Neural progenitor cell (in vitro differentiated cells): ENCODE results near the gene RASGRP3. TPM values are rescaled to one million over a fixed set of nuclear protein-coding genes. Genes with fewer than 3 reads are reported as not detected.

Experiments used
- DNase-seq: peaks from one replicate; pipeline ENCODE4 v3.0.0-alpha.2; 2016; ENCODE audit warnings: low spot score
- H2AFZ ChIP-seq: fragments of 200-600 bp; sonication (generic); replicated peaks from 2 replicates; pipeline ENCODE4 v1.6.1; 2016; ENCODE audit warnings: antibody characterized with exemption
- H3F3A ChIP-seq: fragments of 200-600 bp; sonication (generic); 2 replicates; pipeline ENCODE4 v1.6.1; 2016; ENCODE audit warnings: antibody characterized with exemption, low read depth
- H3K27ac ChIP-seq: fragments of 200-600 bp; sonication (generic); 2 replicates; pipeline ENCODE4 v1.5.1; 2016; ENCODE audit warnings: mild to moderate bottlenecking
- H3K27me3 ChIP-seq: fragments of 200-600 bp; sonication (generic); 2 replicates; pipeline ENCODE4 v1.6.1; 2016; ENCODE audit warnings: mild to moderate bottlenecking, moderate library complexity
- H3K36me3 ChIP-seq: fragments of 200-600 bp; sonication (generic); 2 replicates; pipeline ENCODE4 v1.5.1; 2016
- H3K4me1 ChIP-seq: fragments of 200-600 bp; sonication (generic); 2 replicates; pipeline ENCODE4 v1.6.1; 2016; ENCODE audit warnings: mixed run types
- H3K4me2 ChIP-seq: fragments of 200-600 bp; sonication (generic); 2 replicates; pipeline ENCODE4 v1.6.1; 2016
- H3K4me3 ChIP-seq: fragments of 200-600 bp; sonication (generic); 2 replicates; pipeline ENCODE4 v1.5.1; 2016
- H3K79me2 ChIP-seq: fragments of 200-600 bp; sonication (generic); 2 replicates; pipeline ENCODE4 v1.6.1; 2016; ENCODE audit warnings: low read depth
- H3K9ac ChIP-seq: fragments of 200-600 bp; sonication (generic); 2 replicates; pipeline ENCODE4 v1.6.1; 2016
- H3K9me3 ChIP-seq: fragments of 200-600 bp; sonication (generic); 2 replicates; pipeline ENCODE4 v1.5.1; 2016; ENCODE audit warnings: low read depth
- H4K20me1 ChIP-seq: fragments of 200-600 bp; sonication (generic); 2 replicates; pipeline ENCODE4 v1.6.1; 2016; ENCODE audit warnings: low read depth
- H3K27ac Mint-ChIP-seq: 3 replicates; pipeline ENCODE4 v1.8.0; 2021; ENCODE audit warnings: mixed read lengths
- H3K27me3 Mint-ChIP-seq: 2 replicates; pipeline ENCODE4 v1.8.0; 2022; ENCODE audit warnings: low read depth, mild to moderate bottlenecking, inconsistent platforms, moderate library complexity, mixed read lengths; ENCODE audit not compliant: insufficient read depth
- H3K36me3 Mint-ChIP-seq: 3 replicates; pipeline ENCODE4 v1.8.0; 2021; ENCODE audit warnings: mixed read lengths
- H3K4me1 Mint-ChIP-seq: 3 replicates; pipeline ENCODE4 v1.8.0; 2021; ENCODE audit warnings: mixed read lengths
- H3K4me3 Mint-ChIP-seq: 3 replicates; pipeline ENCODE4 v1.8.0; 2021; ENCODE audit warnings: mild to moderate bottlenecking, moderate library complexity, mixed read lengths
- H3K9me3 Mint-ChIP-seq: 3 replicates; pipeline ENCODE4 v1.8.0; 2020; ENCODE audit warnings: mixed read lengths
- EZH2 ChIP-seq: fragments of 200-600 bp; sonication (generic); IDR thresholded peaks from 2 replicates; pipeline ENCODE4 v1.6.1; 2017; ENCODE audit warnings: antibody characterized with exemption, mild to moderate bottlenecking, moderate library complexity
- EZH2phosphoT487 ChIP-seq: fragments of 200-600 bp; sonication (generic); IDR thresholded peaks from 2 replicates; pipeline ENCODE4 v1.6.1; 2017; ENCODE audit warnings: antibody characterized with exemption
- total RNA-seq: library from RNA; depleted of rRNA; stranded (reverse); fragments of >200 nt; gene quantifications from 2 replicates; pipeline ENCODE4 v1.2.3, GENCODE V29; 2015; ENCODE audit warnings: low replicate concordance
- TF ChIP-seq, protein P1 (sequence below): fragments of 200-600 bp; sonication (generic); IDR thresholded peaks from 2 replicates; pipeline ENCODE4 v1.5.1; 2017; ENCODE audit warnings: antibody characterized with exemption, mild to moderate bottlenecking

The RASGRP3 gene
- total RNA-seq, 1 donor from 2014 or later, result not detected

DNA sequence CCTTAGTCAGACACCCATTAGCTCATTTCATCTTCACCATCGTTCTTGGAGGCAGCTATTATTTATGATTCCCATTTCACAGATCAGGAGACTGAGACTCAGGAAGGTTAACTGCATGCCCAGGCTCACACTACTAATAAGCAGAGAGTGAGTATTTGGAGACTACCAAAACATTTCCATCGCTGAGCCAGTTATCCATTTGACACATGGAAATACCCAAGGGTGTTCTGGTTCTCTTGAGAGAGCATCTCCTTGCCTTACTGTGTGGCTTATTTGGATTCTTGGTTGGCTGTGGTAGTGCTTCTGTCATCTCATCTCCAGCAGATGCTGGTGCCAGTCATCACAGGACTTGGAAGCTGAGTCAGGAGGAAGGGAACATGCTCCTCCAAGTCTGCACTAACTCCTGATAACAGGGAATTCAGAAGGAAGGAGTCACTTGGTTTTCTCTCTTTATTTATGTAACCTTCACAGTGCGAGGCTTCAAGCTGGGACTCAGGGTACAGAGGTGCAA lies 55.2 kb downstream of the RASGRP3 start:
- Histone ChIP-seq H3K9me3 (no peaks in the 10 kb centered on the region), H3K4me1 (no peaks in the 10 kb centered on the region), H3K36me3 (no peaks in the 10 kb centered on the region), H3K4me2 (no peak overlapping the region), H3K4me3 (no peak overlapping the region), H3K79me2 (no peaks in the 10 kb centered on the region), H2AFZ (peak overlapping the region; percentile 1), H3F3A (no peaks in the 10 kb centered on the region), H3K9ac (no peak overlapping the region), H4K20me1 (no peaks in the 10 kb centered on the region), H3K27me3 (no peaks in the 10 kb centered on the region), H3K27ac (no peak overlapping the region)
- H3K4me3 Mint-ChIP-seq, result no peak overlapping the region
- H3K27me3 Mint-ChIP-seq, result no peaks in the 10 kb centered on the region
- H3K9me3 Mint-ChIP-seq, result peaks cover 3% of the 10 kb centered on the region
- TF ChIP-seq, protein P1, sequence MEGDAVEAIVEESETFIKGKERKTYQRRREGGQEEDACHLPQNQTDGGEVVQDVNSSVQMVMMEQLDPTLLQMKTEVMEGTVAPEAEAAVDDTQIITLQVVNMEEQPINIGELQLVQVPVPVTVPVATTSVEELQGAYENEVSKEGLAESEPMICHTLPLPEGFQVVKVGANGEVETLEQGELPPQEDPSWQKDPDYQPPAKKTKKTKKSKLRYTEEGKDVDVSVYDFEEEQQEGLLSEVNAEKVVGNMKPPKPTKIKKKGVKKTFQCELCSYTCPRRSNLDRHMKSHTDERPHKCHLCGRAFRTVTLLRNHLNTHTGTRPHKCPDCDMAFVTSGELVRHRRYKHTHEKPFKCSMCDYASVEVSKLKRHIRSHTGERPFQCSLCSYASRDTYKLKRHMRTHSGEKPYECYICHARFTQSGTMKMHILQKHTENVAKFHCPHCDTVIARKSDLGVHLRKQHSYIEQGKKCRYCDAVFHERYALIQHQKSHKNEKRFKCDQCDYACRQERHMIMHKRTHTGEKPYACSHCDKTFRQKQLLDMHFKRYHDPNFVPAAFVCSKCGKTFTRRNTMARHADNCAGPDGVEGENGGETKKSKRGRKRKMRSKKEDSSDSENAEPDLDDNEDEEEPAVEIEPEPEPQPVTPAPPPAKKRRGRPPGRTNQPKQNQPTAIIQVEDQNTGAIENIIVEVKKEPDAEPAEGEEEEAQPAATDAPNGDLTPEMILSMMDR, result no peak
- TF ChIP-seq EZH2 (no peak), EZH2phosphoT487 (no peak)
- no peak for DNase-seq
- no peaks in the 10 kb centered on the region for H3K36me3 Mint-ChIP-seq
- no peaks in the 10 kb centered on the region for H3K4me1 Mint-ChIP-seq
- H3K27ac Mint-ChIP-seq, result no peak overlapping the region

DNA sequence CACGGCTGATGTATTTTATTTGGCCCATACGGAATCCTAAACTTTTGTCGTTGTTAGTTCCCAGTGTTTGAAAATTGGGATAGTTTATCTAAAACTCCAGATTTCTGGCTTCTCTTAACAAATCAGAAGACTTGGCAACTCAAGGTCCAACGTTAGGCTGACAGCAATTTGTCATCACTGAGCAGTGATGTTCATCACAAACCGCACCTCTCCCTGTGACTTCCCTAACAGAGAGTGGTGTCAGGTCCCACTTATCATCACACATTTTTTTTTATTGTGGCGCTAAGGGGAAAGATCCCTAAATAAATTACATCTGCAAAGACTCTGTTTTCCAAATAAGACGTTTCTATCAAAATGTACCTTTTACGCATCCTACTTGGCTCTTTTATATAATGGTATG lies 55.7 kb downstream of the RASGRP3 start:
- Histone ChIP-seq H3K36me3 (no peaks in the 10 kb centered on the region), H3K27me3 (no peaks in the 10 kb centered on the region), H3K79me2 (no peaks in the 10 kb centered on the region), H3K27ac (no peak overlapping the region), H4K20me1 (no peaks in the 10 kb centered on the region), H3K4me1 (no peaks in the 10 kb centered on the region), H3K9ac (no peak overlapping the region), H3K4me2 (no peak overlapping the region), H3F3A (no peaks in the 10 kb centered on the region), H3K9me3 (no peaks in the 10 kb centered on the region), H3K4me3 (no peak overlapping the region), H2AFZ (peak overlapping the region; percentile 1)
- H3K27me3 Mint-ChIP-seq, result no peaks in the 10 kb centered on the region
- peaks cover 7% of the 10 kb centered on the region for H3K9me3 Mint-ChIP-seq
- no peaks in the 10 kb centered on the region for H3K36me3 Mint-ChIP-seq
- no peaks in the 10 kb centered on the region for H3K4me1 Mint-ChIP-seq
- no peak overlapping the region for H3K4me3 Mint-ChIP-seq
- no peak for DNase-seq
- TF ChIP-seq, protein P1, result no peak
- TF ChIP-seq EZH2phosphoT487, result no peak
- no peak for TF ChIP-seq EZH2
- H3K27ac Mint-ChIP-seq, result no peak overlapping the region

DNA sequence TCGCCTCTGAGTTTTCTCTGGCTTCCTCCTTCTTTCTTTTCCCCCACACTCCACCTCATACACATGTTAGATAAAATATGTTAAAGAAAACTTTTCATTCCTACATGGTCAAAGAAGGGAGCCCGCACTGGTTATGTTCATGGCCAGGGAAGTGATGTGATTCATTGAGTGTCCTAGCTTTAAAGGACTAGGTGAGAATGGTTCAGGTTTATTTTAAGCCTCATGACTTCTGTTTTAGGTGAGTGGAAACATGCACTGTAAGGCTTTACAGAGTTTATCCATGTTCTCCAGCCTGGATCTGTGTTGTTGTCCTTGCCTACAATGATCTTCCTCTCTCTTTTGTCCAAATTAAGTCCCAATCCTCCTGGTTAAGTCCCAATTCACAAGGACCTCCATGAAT lies 56.5 kb downstream of the RASGRP3 start:
- no peaks in the 10 kb centered on the region for H3K36me3 Mint-ChIP-seq
- TF ChIP-seq, protein P1, result no peak
- no peak for TF ChIP-seq EZH2phosphoT487
- H4K20me1 ChIP-seq, result no peaks in the 10 kb centered on the region
- DNase-seq, result no peak
- H3K9ac ChIP-seq, result no peak overlapping the region
- H3K27me3 ChIP-seq, result no peaks in the 10 kb centered on the region
- no peaks in the 10 kb centered on the region for H3K27me3 Mint-ChIP-seq
- no peak overlapping the region for H3K4me3 ChIP-seq
- H3K27ac Mint-ChIP-seq, result no peak overlapping the region
- no peaks in the 10 kb centered on the region for H3K36me3 ChIP-seq
- no peak overlapping the region for H2AFZ ChIP-seq
- H3K4me3 Mint-ChIP-seq, result no peak overlapping the region
- H3K4me1 Mint-ChIP-seq, result no peaks in the 10 kb centered on the region
- H3K4me2 ChIP-seq, result no peak overlapping the region
- H3K27ac ChIP-seq, result no peak overlapping the region
- H3K9me3 ChIP-seq, result no peaks in the 10 kb centered on the region
- H3F3A ChIP-seq, result no peaks in the 10 kb centered on the region
- H3K9me3 Mint-ChIP-seq, result peaks cover 7% of the 10 kb centered on the region
- H3K79me2 ChIP-seq, result no peaks in the 10 kb centered on the region
- H3K4me1 ChIP-seq, result no peaks in the 10 kb centered on the region
